ES-I3 (cell line): ENCODE measurements around the gene LMF1.

Source experiments
- H3K36me3 ChIP-seq: 2 replicates; pipeline ENCODE4 v1.6.1; 2013; ENCODE audit warnings: mild to moderate bottlenecking, low read length, control low read depth, moderate library complexity; ENCODE audit not compliant: insufficient read depth
- H3K4me1 ChIP-seq: 2 replicates; pipeline ENCODE4 v1.6.1; 2013; ENCODE audit warnings: mild to moderate bottlenecking, control low read depth, low read length; ENCODE audit not compliant: insufficient read depth
- H3K9ac ChIP-seq: 2 replicates; pipeline ENCODE4 v1.6.1; 2013; ENCODE audit warnings: low read depth, mild to moderate bottlenecking, low read length, moderate library complexity
- H3K9me3 ChIP-seq: 2 replicates; pipeline ENCODE4 v1.6.1; 2013; ENCODE audit warnings: mild to moderate bottlenecking, low read length, moderate library complexity; ENCODE audit not compliant: control insufficient read depth, insufficient read depth

The LMF1 gene

GRCh38 chr16:970766-971581 is at the start of gene LMF1:
LMF1 (minus strand) TSS chr16:970984; CDS start chr16:970980, 4 bp downstream.
- no peaks in the 10 kb centered on the region for H3K9me3 ChIP-seq
- H3K4me1 ChIP-seq, result no peaks in the 10 kb centered on the region
- peak within 1 kb of the TSS; percentile 80 for H3K9ac ChIP-seq
- no peaks in the 10 kb centered on the region for H3K36me3 ChIP-seq

GRCh38 chr16:1020091-1020399 is 49.3 kb upstream of the LMF1 start:
- Histone ChIP-seq H3K4me1 (no peaks in the 10 kb centered on the region), H3K36me3 (no peaks in the 10 kb centered on the region), H3K9me3 (no peaks in the 10 kb centered on the region), H3K9ac (no peak overlapping the region)

- no peaks in the 10 kb centered on the region for H3K4me1 ChIP-seq
- no peak overlapping the region for H3K9ac ChIP-seq
- H3K36me3 ChIP-seq, result no peaks in the 10 kb centered on the region
- no peaks in the 10 kb centered on the region for H3K9me3 ChIP-seq
These were observed 48.7 kb upstream of the LMF1 start for GRCh38 chr16:1019231-1020090.

GRCh38 chr16:1018447-1019198 is 47.8 kb upstream of the LMF1 start:
- Histone ChIP-seq H3K4me1 (no peaks in the 10 kb centered on the region), H3K9ac (no peak overlapping the region)

GRCh38 chr16:1014771-1015495 is 44.1 kb upstream of the LMF1 start:
- Histone ChIP-seq H3K4me1 (no peaks in the 10 kb centered on the region; the same call in 1 of the 2 replicates), H3K9ac (no peak overlapping the region), H3K36me3 (no peaks in the 10 kb centered on the region), H3K9me3 (no peaks in the 10 kb centered on the region)

More at GRCh38 chr16:1018447-1019198, 47.8 kb upstream of the LMF1 start:
- no peaks in the 10 kb centered on the region for H3K36me3 ChIP-seq
- no peaks in the 10 kb centered on the region for H3K9me3 ChIP-seq

GRCh38 chr16:1014221-1014620 is 43.4 kb upstream of the LMF1 start:
- Histone ChIP-seq H3K36me3 (no peaks in the 10 kb centered on the region), H3K4me1 (no peaks in the 10 kb centered on the region; the same call in 1 of the 2 replicates), H3K9me3 (no peaks in the 10 kb centered on the region), H3K9ac (no peak overlapping the region)

GRCh38 chr16:1013593-1013900 is 42.8 kb upstream of the LMF1 start:
- no peak overlapping the region for H3K9ac ChIP-seq
- H3K4me1 ChIP-seq, result no peaks in the 10 kb centered on the region; the same call in 1 of the 2 replicates
- no peaks in the 10 kb centered on the region for H3K9me3 ChIP-seq
- no peaks in the 10 kb centered on the region for H3K36me3 ChIP-seq

GRCh38 chr16:1012722-1013592 is 42.2 kb upstream of the LMF1 start:
- no peaks in the 10 kb centered on the region for H3K36me3 ChIP-seq
- H3K9ac ChIP-seq, result no peak overlapping the region
- no peaks in the 10 kb centered on the region for H3K9me3 ChIP-seq
- no peaks in the 10 kb centered on the region; the same call in 1 of the 2 replicates for H3K4me1 ChIP-seq

GRCh38 chr16:1012135-1012534 is 41.4 kb upstream of the LMF1 start:
- Histone ChIP-seq H3K36me3 (no peaks in the 10 kb centered on the region), H3K4me1 (no peaks in the 10 kb centered on the region; the same call in 1 of the 2 replicates)

GRCh38 chr16:1011316-1012082 is 40.7 kb upstream of the LMF1 start:
- Histone ChIP-seq H3K9ac (no peak overlapping the region), H3K4me1 (no peaks in the 10 kb centered on the region; the same call in 1 of the 2 replicates), H3K9me3 (no peaks in the 10 kb centered on the region)

More at GRCh38 chr16:1012135-1012534, 41.4 kb upstream of the LMF1 start:
- Histone ChIP-seq H3K9ac (no peak overlapping the region), H3K9me3 (no peaks in the 10 kb centered on the region)

GRCh38 chr16:1010815-1011214 is 40.0 kb upstream of the LMF1 start:
- no peaks in the 10 kb centered on the region for H3K9me3 ChIP-seq
- no peaks in the 10 kb centered on the region; the same call in 1 of the 2 replicates for H3K4me1 ChIP-seq
- no peak overlapping the region for H3K9ac ChIP-seq
- no peaks in the 10 kb centered on the region for H3K36me3 ChIP-seq

More at GRCh38 chr16:1011316-1012082, 40.7 kb upstream of the LMF1 start:
- H3K36me3 ChIP-seq, result no peaks in the 10 kb centered on the region

GRCh38 chr16:1010251-1010650 is 39.5 kb upstream of the LMF1 start:
- no peaks in the 10 kb centered on the region for H3K9me3 ChIP-seq
- no peak overlapping the region for H3K9ac ChIP-seq
- H3K4me1 ChIP-seq, result no peaks in the 10 kb centered on the region; the same call in 1 of the 2 replicates
- no peaks in the 10 kb centered on the region for H3K36me3 ChIP-seq
